HEK293 (cell line): ENCODE data around the gene ARL2BP.

ENCODE experiments used
- CTCF ChIA-PET: fragments of 350-600 bp; formaldehyde crosslinking; extraction: SDS; loops from one replicate; lab custom pipeline; 2021; ENCODE audit warnings: antibody characterized with exemption; lab: Yijun Ruan, JAX
- POLR2A ChIA-PET: fragments of 300-600 bp; formaldehyde crosslinking; extraction: SDS; loops from one replicate; lab custom pipeline; 2020; ENCODE audit warnings: antibody characterized with exemption, inconsistent platforms; lab: Yijun Ruan, JAX
- H3K27ac ChIP-seq: fragments of 200-500 bp; sonication (Bioruptor generic); 2 replicates; pipeline ENCODE4 v1.5.1; 2014; ENCODE audit warnings: low read depth, low read length, control low read depth, inconsistent platforms; ENCODE audit errors: extremely low read depth
- H3K36me3 ChIP-seq, 2 experiments: fragments of 200-500 bp in 1 of 2; sonication (Bioruptor generic) in 1 of 2; 1 replicate in 1 of 2; 2 replicates in 1 of 2; pipeline ENCODE4 v1.5.1; 2014 to 2017; ENCODE audit warnings: inconsistent platforms in 2 of 2, low read length in 2 of 2; ENCODE audit not compliant: control insufficient read depth in 2 of 2, insufficient read depth in 1 of 2
- H3K4me1 ChIP-seq: fragments of 200-500 bp; sonication (Bioruptor generic); 2 replicates; pipeline ENCODE4 v1.5.1; 2014; ENCODE audit warnings: mild to moderate bottlenecking, low read length, inconsistent platforms; ENCODE audit not compliant: control insufficient read depth, insufficient read depth
- H3K4me3 ChIP-seq: 2 replicates; pipeline ENCODE4 v1.5.1; 2011; ENCODE audit warnings: low read depth, mild to moderate bottlenecking, control low read depth, low read length, moderate library complexity
- H3K9me3 ChIP-seq: fragments of 200-500 bp; sonication (Bioruptor generic); 2 replicates; pipeline ENCODE4 v1.5.1; 2014; ENCODE audit warnings: low read depth, low read length, inconsistent platforms; ENCODE audit not compliant: control insufficient read depth, insufficient read depth
- GLIS2 ChIP-seq: fragments of 450-650 bp; formaldehyde crosslinking; IDR thresholded peaks from 2 replicates; pipeline ENCODE4 v1.5.1; 2016; ENCODE audit warnings: missing biosample characterization, missing genetic modification characterization
- REPIN1 ChIP-seq: fragments of 450-650 bp; formaldehyde crosslinking; IDR thresholded peaks from 2 replicates; pipeline ENCODE4 v1.5.1; 2017; ENCODE audit warnings: missing biosample characterization, missing genetic modification characterization, low read depth
- ZBTB20 ChIP-seq: fragments of 450-650 bp; formaldehyde crosslinking; IDR thresholded peaks from 2 replicates; pipeline ENCODE4 v1.5.1; 2016; ENCODE audit warnings: missing biosample characterization, missing genetic modification characterization
- ZBTB49 ChIP-seq: fragments of 450-650 bp; formaldehyde crosslinking; IDR thresholded peaks from 2 replicates; pipeline ENCODE4 v1.5.1; 2016; ENCODE audit warnings: missing biosample characterization, missing genetic modification characterization, low read depth
- ZBTB6 ChIP-seq: fragments of 450-650 bp; formaldehyde crosslinking; IDR thresholded peaks from 2 replicates; pipeline ENCODE4 v1.5.1; 2017; ENCODE audit warnings: missing biosample characterization, missing genetic modification characterization
- ZFHX2 ChIP-seq: fragments of 450-650 bp; formaldehyde crosslinking; conservative IDR thresholded peaks from 2 replicates; pipeline ENCODE4 v1.5.1; 2016; ENCODE audit warnings: missing biosample characterization, missing genetic modification characterization
- ZNF138 ChIP-seq: fragments of 450-650 bp; formaldehyde crosslinking; IDR thresholded peaks from 2 replicates; pipeline ENCODE4 v1.5.1; 2016; ENCODE audit warnings: missing biosample characterization, missing genetic modification characterization, borderline replicate concordance
- ZNF148 ChIP-seq: fragments of 450-650 bp; formaldehyde crosslinking; IDR thresholded peaks from 2 replicates; pipeline ENCODE4 v1.5.0; 2017; ENCODE audit warnings: missing biosample characterization, missing genetic modification characterization, borderline replicate concordance
- ZNF174 ChIP-seq: fragments of 450-650 bp; formaldehyde crosslinking; IDR thresholded peaks from 2 replicates; pipeline ENCODE4 v1.5.0; 2017; ENCODE audit warnings: missing biosample characterization, mild to moderate bottlenecking, missing genetic modification characterization
- ZNF19 ChIP-seq: fragments of 450-650 bp; formaldehyde crosslinking; IDR thresholded peaks from 2 replicates; pipeline ENCODE4; 2016; ENCODE audit warnings: missing biosample characterization, missing genetic modification characterization, low read depth
- ZNF202 ChIP-seq: fragments of 450-650 bp; formaldehyde crosslinking; IDR thresholded peaks from 2 replicates; pipeline ENCODE4 v1.5.1; 2016; ENCODE audit warnings: missing biosample characterization, missing genetic modification characterization, borderline replicate concordance
- ZNF335 ChIP-seq: fragments of 450-650 bp; formaldehyde crosslinking; conservative IDR thresholded peaks from 2 replicates; pipeline ENCODE4 v1.5.1; 2016; ENCODE audit warnings: missing biosample characterization, missing genetic modification characterization
- ZNF596 ChIP-seq: fragments of 450-650 bp; IDR thresholded peaks from 2 replicates; pipeline ENCODE4 v1.5.0; 2018; ENCODE audit warnings: missing biosample characterization, mild to moderate bottlenecking, missing genetic modification characterization, moderate library complexity
- ZNF626 ChIP-seq: fragments of 450-650 bp; sonication (Bioruptor Pico); formaldehyde crosslinking; IDR thresholded peaks from 2 replicates; pipeline ENCODE4 v1.5.1; 2018; ENCODE audit warnings: missing biosample characterization, missing genetic modification characterization, inconsistent platforms
- ZNF791 ChIP-seq: fragments of 450-650 bp; formaldehyde crosslinking; IDR thresholded peaks from 2 replicates; pipeline ENCODE4 v1.5.1; 2016; ENCODE audit warnings: missing biosample characterization, missing genetic modification characterization
- ZNF843 ChIP-seq: fragments of 450-650 bp; formaldehyde crosslinking; IDR thresholded peaks from 2 replicates; pipeline ENCODE4 v1.5.1; 2016; ENCODE audit warnings: missing biosample characterization, missing genetic modification characterization
- ZSCAN23 ChIP-seq: fragments of 450-650 bp; formaldehyde crosslinking; IDR thresholded peaks from 2 replicates; pipeline ENCODE4 v1.5.1; 2016; ENCODE audit warnings: missing biosample characterization, missing genetic modification characterization
- ZXDB ChIP-seq: fragments of 450-650 bp; formaldehyde crosslinking; IDR thresholded peaks from 2 replicates; pipeline ENCODE4 v1.5.1; 2016; ENCODE audit warnings: missing biosample characterization, missing genetic modification characterization
- TF ChIP-seq, protein P1 (sequence below): fragments of 450-650 bp; formaldehyde crosslinking; IDR thresholded peaks from 2 replicates; pipeline ENCODE4 v1.5.1; 2016; ENCODE audit warnings: missing biosample characterization, missing genetic modification characterization

The ARL2BP gene

GRCh38 chr16:57240851-57241250, 4.2 kb upstream of the ARL2BP start (continued):
- no peak for TF ChIP-seq ZNF138
- TF ChIP-seq ZNF174 (tag by site-specific recombination) = no peak

DNA sequence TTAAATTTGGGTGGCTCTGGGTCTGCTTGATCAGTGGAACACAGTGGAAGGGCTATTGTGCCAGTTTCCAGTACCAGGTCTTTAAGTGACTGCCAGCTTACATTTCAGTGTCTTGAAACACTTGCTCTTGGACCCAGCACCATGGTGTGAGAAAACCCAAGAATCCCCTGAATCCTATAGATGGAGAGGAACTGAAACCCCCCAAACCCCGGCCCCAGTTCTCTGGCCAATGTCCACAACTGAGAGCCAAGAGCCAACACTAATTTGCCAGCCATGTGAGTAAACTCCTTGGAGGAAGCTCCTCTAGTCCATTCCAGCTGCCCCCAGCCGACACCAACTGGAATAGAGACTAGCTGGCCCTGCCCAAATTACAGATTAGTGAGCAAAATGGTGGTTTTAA, 2.4 kb upstream of the ARL2BP start:
- 0 out of 2 replicates have a peak, but pooled peaks cover 2% of the 10 kb centered on the region for H3K4me1 ChIP-seq
- no peak overlapping the region for H3K4me3 ChIP-seq
- H3K9me3 ChIP-seq = no peaks in the 10 kb centered on the region
- TF ChIP-seq ZXDB (no peak), GLIS2 (tag by site-specific recombination) (no peak), ZNF596 (no peak), ZNF148 (tag by site-specific recombination) (no peak), ZBTB6 (tag by site-specific recombination) (no peak), ZNF335 (tag by site-specific recombination) (no peak), ZBTB49 (tag by site-specific recombination) (no peak), REPIN1 (tag by site-specific recombination) (no peak), ZNF19 (tag by site-specific recombination) (no peak), ZNF202 (no peak), ZSCAN23 (tag by site-specific recombination) (no peak), ZNF626 (tag by site-specific recombination) (no peak), ZNF843 (tag by site-specific recombination) (no peak), ZFHX2 (no peak)
- TF ChIP-seq, protein P1, sequence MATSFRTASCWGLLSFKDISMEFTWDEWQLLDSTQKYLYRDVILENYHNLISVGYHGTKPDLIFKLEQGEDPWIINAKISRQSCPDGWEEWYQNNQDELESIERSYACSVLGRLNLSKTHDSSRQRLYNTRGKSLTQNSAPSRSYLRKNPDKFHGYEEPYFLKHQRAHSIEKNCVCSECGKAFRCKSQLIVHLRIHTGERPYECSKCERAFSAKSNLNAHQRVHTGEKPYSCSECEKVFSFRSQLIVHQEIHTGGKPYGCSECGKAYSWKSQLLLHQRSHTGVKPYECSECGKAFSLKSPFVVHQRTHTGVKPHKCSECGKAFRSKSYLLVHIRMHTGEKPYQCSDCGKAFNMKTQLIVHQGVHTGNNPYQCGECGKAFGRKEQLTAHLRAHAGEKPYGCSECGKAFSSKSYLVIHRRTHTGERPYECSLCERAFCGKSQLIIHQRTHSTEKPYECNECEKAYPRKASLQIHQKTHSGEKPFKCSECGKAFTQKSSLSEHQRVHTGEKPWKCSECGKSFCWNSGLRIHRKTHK (tag by site-specific recombination) = no peak
- CTCF ChIA-PET = no interaction called here
- H3K36me3 ChIP-seq = peaks cover 14 to 28% of the 10 kb centered on the region in 2 experiments; a peak in 2 of 3 replicates
- POLR2A ChIA-PET = no interaction called here
- H3K27ac ChIP-seq = no peak overlapping the region

GRCh38 chr16:57244463-57244766, 644 bp upstream of the ARL2BP start:
- TF ChIP-seq ZNF791 (tag by site-specific recombination) (no peak), ZBTB20 (tag by site-specific recombination) (no peak)
- TF ChIP-seq, all 188 proteins: peak for 0
- POLR2A ChIA-PET = interaction anchor here (0.8 to 2.7 kb wide), 6 partner anchors 22 to 58 kb away, joined by 3 to 12 read pairs (median 5); partner anchors contain the start of genes PLLP, PSME3IP1 and RSPRY1
- no peak overlapping the region; the same call in 1 of the 2 replicates for H3K27ac ChIP-seq
- H3K4me3 ChIP-seq = peak overlapping the region; percentile 26
- 0 out of 2 replicates have a peak, but pooled peaks cover 2% of the 10 kb centered on the region for H3K4me1 ChIP-seq
- peaks cover 25 to 28% of the 10 kb centered on the region in 2 experiments for H3K36me3 ChIP-seq
- CTCF ChIA-PET = interaction anchor here (1.2 kb wide), 1 partner anchor 12 kb away, joined by 6 read pairs; no protein-coding TSS in a partner anchor
- H3K9me3 ChIP-seq = no peaks in the 10 kb centered on the region
